Kidney epithelial cell (primary cell): ENCODE data around the gene FUT1. TPM values are rescaled to one million over a fixed set of nuclear protein-coding genes. Genes with fewer than 3 reads are reported as not detected.

Experiments
- DNase-seq: peaks from one replicate; pipeline ENCODE4 v3.0.0-alpha.2; 2010; ENCODE audit warnings: low read depth
- H3K27me3 ChIP-seq: 2 replicates; pipeline ENCODE4 v1.6.0; 2011; ENCODE audit warnings: low read length; ENCODE audit not compliant: control insufficient read depth, insufficient read depth
- H3K36me3 ChIP-seq: 2 replicates; pipeline ENCODE4 v1.5.1; 2011; ENCODE audit warnings: low read length; ENCODE audit not compliant: control insufficient read depth, insufficient read depth
- H3K4me3 ChIP-seq: 2 replicates; pipeline ENCODE4 v1.5.1; 2011; ENCODE audit warnings: low read depth, mild to moderate bottlenecking, control low read depth, low read length
- CTCF ChIP-seq: IDR thresholded peaks from 2 replicates; pipeline ENCODE4 v1.5.1; 2011; ENCODE audit warnings: mild to moderate bottlenecking, moderate library complexity, low read length, control low read depth, inconsistent platforms; ENCODE audit not compliant: insufficient read depth, poor library complexity, severe bottlenecking
- total RNA-seq: library from RNA; depleted of rRNA; stranded (reverse); fragments of >200 nt; gene quantifications from 2 replicates; pipeline ENCODE4 v1.2.3, GENCODE V29; 2015

FUT1 gene
- total RNA-seq, 1 donor from 2014 or later = 10.4 TPM

GRCh38 chr19:48780631-48781391, 28.4 kb upstream of the FUT1 start:
- TF ChIP-seq CTCF = no peak
- H3K27me3 ChIP-seq = no peaks in the 10 kb centered on the region
- H3K36me3 ChIP-seq = no peaks in the 10 kb centered on the region
- H3K4me3 ChIP-seq = no peak overlapping the region
- DNase-seq = peak; percentile 49

GRCh38 chr19:48779636-48780035, 27.2 kb upstream of the FUT1 start:
- TF ChIP-seq CTCF = no peak
- no peak overlapping the region for H3K4me3 ChIP-seq

GRCh38 chr19:48777720-48778119, 25.3 kb upstream of the FUT1 start:
- no peak for TF ChIP-seq CTCF
- H3K36me3 ChIP-seq = no peaks in the 10 kb centered on the region
- no peak overlapping the region for H3K4me3 ChIP-seq
- no peak for DNase-seq
- H3K27me3 ChIP-seq = no peaks in the 10 kb centered on the region

More at GRCh38 chr19:48779636-48780035, 27.2 kb upstream of the FUT1 start:
- Histone ChIP-seq H3K36me3 (no peaks in the 10 kb centered on the region), H3K27me3 (no peaks in the 10 kb centered on the region)
- DNase-seq = no peak

GRCh38 chr19:48777139-48777538, 24.7 kb upstream of the FUT1 start:
- TF ChIP-seq CTCF = no peak
- DNase-seq = no peak
- Histone ChIP-seq H3K4me3 (no peak overlapping the region), H3K36me3 (no peaks in the 10 kb centered on the region), H3K27me3 (no peaks in the 10 kb centered on the region)

GRCh38 chr19:48772503-48772953, 20.1 kb upstream of the FUT1 start:
- Histone ChIP-seq H3K27me3 (peaks cover 9% of the 10 kb centered on the region), H3K4me3 (no peak overlapping the region), H3K36me3 (no peaks in the 10 kb centered on the region)
- no peak for DNase-seq
- no peak for TF ChIP-seq CTCF

GRCh38 chr19:48770734-48771472, 18.5 kb upstream of the FUT1 start:
- no peak for DNase-seq

More at GRCh38 chr19:48770734-48771472, 18.5 kb upstream of the FUT1 start:
- Histone ChIP-seq H3K36me3 (no peaks in the 10 kb centered on the region), H3K4me3 (no peak overlapping the region), H3K27me3 (peaks cover 9% of the 10 kb centered on the region)
- TF ChIP-seq CTCF = no peak
